K562 (cell line): ENCODE results near the gene CDK5R1. TPM values are rescaled to one million over a fixed set of nuclear protein-coding genes. Genes with fewer than 3 reads are reported as not detected.

ENCODE experiments used
- ATAC-seq: fragments of 200-7000 bp; cut with Tn5 transposase; 3 replicates; pipeline ENCODE4 v1.9.1; 2020; ENCODE audit warnings: moderate library complexity
- BruUV-seq: library from RNA; stranded (reverse); fragments of 400-500 nt; replicated peaks from 2 replicates; lab custom pipeline; 2021; lab: Mats Ljungman, UMichigan
- CTCF ChIA-PET: fragments of 300-600 bp; formaldehyde crosslinking; extraction: SDS; loops from one replicate; lab custom pipeline; 2021; ENCODE audit warnings: low intra/inter-chr PET ratio; lab: Yijun Ruan, JAX
- POLR2A ChIA-PET: fragments of 300-600, 350-650 bp; sonication (Branson Sonifier 250); formaldehyde crosslinking; extraction: SDS; loops from one replicate; lab custom pipeline; 2021; ENCODE audit warnings: antibody characterized with exemption, inconsistent platforms; lab: Yijun Ruan, JAX
- DNase-seq, 4 experiments: peaks; one replicate each; pipeline versions ENCODE4 v3.0.0 to v3.0.0-alpha.2; 2011 to 2018; ENCODE audit warnings: low spot score in 3 of 4, mixed read lengths in 3 of 4; ENCODE audit errors: extremely low read depth in 1 of 4
- FAIRE-seq: peaks from 2 replicates; lab custom pipeline; 2011; peaks lifted over from hg19 to GRCh38; lab: Jason Lieb, UNC
- H2AFZ ChIP-seq: 2 replicates; pipeline ENCODE4 v1.6.0; 2011; ENCODE audit warnings: low read depth, low read length, control low read depth, inconsistent platforms
- H3K27ac ChIP-seq: fragments of 200-600 bp; 3 replicates; pipeline ENCODE4 v1.8.0; 2011; ENCODE audit warnings: low read depth, mild to moderate bottlenecking, control low read depth, inconsistent platforms, low read length, moderate library complexity, mixed read lengths; ENCODE audit errors: extremely low read depth
- H3K27me3 ChIP-seq, 2 experiments: fragments of 300-600 bp in 1 of 2; 2 replicates in 1 of 2; 3 replicates in 1 of 2; pipeline versions ENCODE4 v1.6.0 to v1.8.0; 2011; ENCODE audit warnings: inconsistent platforms in 2 of 2, low read length in 2 of 2, mild to moderate bottlenecking in 1 of 2, mixed read lengths in 1 of 2, moderate library complexity in 1 of 2; ENCODE audit not compliant: control insufficient read depth in 2 of 2, insufficient read depth in 2 of 2
- H3K36me3 ChIP-seq: fragments of 300-600 bp; 3 replicates; pipeline ENCODE4 v1.8.0; 2011; ENCODE audit warnings: mild to moderate bottlenecking, low read length, inconsistent platforms; ENCODE audit not compliant: control insufficient read depth, insufficient read depth
- H3K4me1 ChIP-seq, 2 experiments: fragments of 200-600 bp in 1 of 2; replicated peaks in 1 of 2; 2 replicates in 1 of 2; 3 replicates in 1 of 2; pipeline versions ENCODE4 v1.5.1 to v1.8.0; 2011; ENCODE audit warnings: inconsistent platforms in 2 of 2, low read length in 2 of 2, mild to moderate bottlenecking in 1 of 2, mixed read lengths in 1 of 2, moderate library complexity in 1 of 2; ENCODE audit not compliant: control insufficient read depth in 2 of 2, insufficient read depth in 2 of 2
- H3K4me2 ChIP-seq: 2 replicates; pipeline ENCODE4 v1.6.1; 2011; ENCODE audit warnings: low read length, control low read depth, inconsistent platforms, mixed read lengths; ENCODE audit not compliant: insufficient read depth
- H3K4me3 ChIP-seq: fragments of 200-600 bp; sonication (generic), shearing (Covaris generic); 2 replicates; pipeline ENCODE4 v1.5.1; 2016; ENCODE audit warnings: control low read depth, inconsistent platforms
- H3K79me2 ChIP-seq: fragments of 200-600 bp; 3 replicates; pipeline ENCODE4 v1.8.0; 2011; ENCODE audit warnings: low read length, inconsistent platforms; ENCODE audit not compliant: control insufficient read depth, insufficient read depth
- H3K9ac ChIP-seq, 2 experiments: 2 replicates each; pipeline versions ENCODE4 v1.6.0 to v1.6.1; 2011; ENCODE audit warnings: low read depth in 2 of 2, low read length in 2 of 2, control low read depth in 1 of 2, inconsistent platforms in 1 of 2, mild to moderate bottlenecking in 1 of 2, mixed read lengths in 1 of 2; ENCODE audit not compliant: insufficient read depth in 1 of 2
- H3K9me1 ChIP-seq: one replicate; pipeline ENCODE4 v1.6.0; 2011; ENCODE audit warnings: inconsistent platforms, mild to moderate bottlenecking, low read length, moderate library complexity; ENCODE audit not compliant: control insufficient read depth, insufficient read depth
- H3K9me3 ChIP-seq: replicated peaks from 2 replicates; pipeline ENCODE4 v1.5.1; 2011; ENCODE audit warnings: low read depth, low read length, inconsistent platforms; ENCODE audit not compliant: control insufficient read depth, insufficient read depth
- H4K20me1 ChIP-seq: replicated peaks from 2 replicates; pipeline ENCODE4 v1.6.1; 2011; ENCODE audit warnings: low read length, inconsistent platforms, mixed read lengths; ENCODE audit not compliant: control insufficient read depth, insufficient read depth
- ADNP ChIP-seq: fragments of 200-800 bp; sonication (Bioruptor generic); IDR thresholded peaks from 2 replicates; pipeline ENCODE4 v1.6.1; 2016; ENCODE audit warnings: missing genetic modification characterization, missing compliant biosample characterization
- ARID1B ChIP-seq: fragments of 450-650 bp; IDR thresholded peaks from 2 replicates; pipeline ENCODE4 v1.6.1; 2016; ENCODE audit warnings: antibody characterized with exemption, mild to moderate bottlenecking, inconsistent platforms
- ARNT ChIP-seq, 2 experiments: fragments of 450-650 bp; IDR thresholded peaks; 2 replicates each; pipeline ENCODE4 v1.6.1; 2016; ENCODE audit warnings: mild to moderate bottlenecking in 1 of 2
- FOXM1 ChIP-seq, 2 experiments: fragments of 450-650 bp in 1 of 2; sonication (generic) in 1 of 2; formaldehyde crosslinking in 1 of 2; IDR thresholded peaks; 2 replicates each; pipeline versions ENCODE4 v1.6.1 to v1.9.0; 2017 to 2022; ENCODE audit warnings: low read depth in 2 of 2, mild to moderate bottlenecking in 2 of 2, missing genetic modification reagents in 1 of 2, moderate library complexity in 1 of 2
- FOXO4 ChIP-seq: fragments of 450-650 bp; formaldehyde crosslinking; IDR thresholded peaks from 2 replicates; pipeline ENCODE4 v1.4.0; 2020; ENCODE audit warnings: mild to moderate bottlenecking, moderate library complexity
- KAT8 ChIP-seq: fragments of 450-650 bp; IDR thresholded peaks from 2 replicates; pipeline ENCODE4 v1.6.1; 2016; ENCODE audit warnings: low read depth, mild to moderate bottlenecking
- KHSRP ChIP-seq: fragments of 450-650 bp; IDR thresholded peaks from 2 replicates; pipeline ENCODE4 v1.6.1; 2017
- MAFG ChIP-seq: fragments of 450-650 bp; conservative IDR thresholded peaks from 2 replicates; pipeline ENCODE4 v1.6.1; 2016; ENCODE audit warnings: missing genetic modification characterization, missing compliant biosample characterization
- MYC ChIP-seq, 2 experiments: fragments of 250-450 bp in 1 of 2; sonication (Bioruptor Pico) in 1 of 2; IDR thresholded peaks; 2 replicates each; pipeline versions ENCODE4 v1.5.1 to v1.6.1; 2012 to 2021; ENCODE audit warnings: low read depth in 2 of 2, borderline replicate concordance in 1 of 2, improper control_type of control experiment in 1 of 2, low read length in 1 of 2, mild to moderate bottlenecking in 1 of 2, moderate library complexity in 1 of 2
- NR4A1 ChIP-seq, 2 experiments: fragments of 250-450 bp in 1 of 2; fragments of 450-650 bp in 1 of 2; sonication (Bioruptor Pico) in 1 of 2; IDR thresholded peaks; 2 replicates each; pipeline versions ENCODE4 v1.4.0 to v1.6.1; 2016 to 2020; ENCODE audit warnings: mild to moderate bottlenecking in 2 of 2, missing compliant biosample characterization in 1 of 2, missing genetic modification characterization in 1 of 2, moderate library complexity in 1 of 2
- PHF20 ChIP-seq: fragments of 450-650 bp; IDR thresholded peaks from 2 replicates; pipeline ENCODE4 v1.6.1; 2018; ENCODE audit not compliant: partially characterized antibody
- PRMT5 ChIP-seq: sonication (generic); formaldehyde crosslinking; IDR thresholded peaks from 2 replicates; pipeline ENCODE4 v1.5.0; 2020; ENCODE audit warnings: missing genetic modification reagents
- SAP30 ChIP-seq: fragments of 200-600 bp; sonication (generic); IDR thresholded peaks from 2 replicates; pipeline ENCODE4 v1.6.1; 2012; ENCODE audit warnings: borderline replicate concordance, low read depth, mild to moderate bottlenecking, moderate library complexity, low read length, control low read depth, inconsistent platforms; ENCODE audit not compliant: insufficient read depth, poor library complexity, severe bottlenecking
- TBP ChIP-seq: optimal IDR thresholded peaks from 2 replicates; pipeline ENCODE3; 2011; ENCODE audit warnings: low read depth, low read length, improper control_type of control experiment
- ZNF133 ChIP-seq: fragments of 250-450 bp; sonication (Bioruptor Pico); IDR thresholded peaks from 2 replicates; pipeline ENCODE4 v1.4.0; 2020; ENCODE audit warnings: mild to moderate bottlenecking
- ZNF146 ChIP-seq: IDR thresholded peaks from one replicate; pipeline ENCODE4 v1.6.1; 2018; ENCODE audit warnings: missing compliant biosample characterization; ENCODE audit not compliant: unreplicated experiment
- ZNF184 ChIP-seq: sonication (generic); formaldehyde crosslinking; IDR thresholded peaks from 2 replicates; pipeline ENCODE4 v1.5.0; 2020; ENCODE audit warnings: missing genetic modification reagents
- ZNF217 ChIP-seq: sonication (generic); formaldehyde crosslinking; IDR thresholded peaks from 2 replicates; pipeline ENCODE4 v1.8.0; 2022; ENCODE audit warnings: mild to moderate bottlenecking, missing genetic modification reagents
- ZNF589 ChIP-seq: fragments of 200-800 bp; sonication (Bioruptor generic); IDR thresholded peaks from 2 replicates; pipeline ENCODE4 v1.6.1; 2016; ENCODE audit warnings: low read depth, missing genetic modification characterization, missing compliant biosample characterization
- WGBS: fragments of 100-300 bp; shearing (Covaris generic); methylation state at CpG from one replicate; pipeline ENCODE4 v1.1.6; 2016; ENCODE audit warnings: low coverage, mixed read lengths; ENCODE audit not compliant: insufficient coverage; ENCODE audit errors: missing lambda C conversion rate; 5-methylcytosine and 5-hydroxymethylcytosine counted together
- in situ Hi-C: fragments of 300-500 bp; cut with MboI; formaldehyde crosslinking; loops from 4 replicates; pipeline ENCODE4 v1.15.0; 2018; ENCODE audit warnings: inconsistent platforms, mixed read lengths
- intact Hi-C: fragments of 100-400 bp; cut with micrococcal nuclease; formaldehyde crosslinking; loops from 2 replicates; pipeline ENCODE4 v1.14.2; 2022
- polyA plus RNA-seq, 8 experiments: library from polyadenylated mRNA; depleted of rRNA in 4 of 8; stranded (reverse) in 5 of 8; unstranded in 3 of 8; fragments of >200 nt; fragmentation: Nextera tagmentation in 2 of 8; fragmentation: Illumina TruSeq in 1 of 8; extraction: Ambion mirVana in 2 of 8; extraction: Trizol in 1 of 8; gene quantifications; 2 replicates each; pipeline versions ENCODE4 v1.2.1 to v1.2.3, GENCODE V29; 2011 to 2014; ENCODE audit warnings: inconsistent platforms in 1 of 8, missing spikeins in 1 of 8
- total RNA-seq, 7 experiments: library from RNA; depleted of rRNA in 6 of 7; stranded (reverse); fragments of >200 nt in 6 of 7; fragmentation: Illumina TruSeq in 2 of 7; extraction: Trizol in 2 of 7; gene quantifications; 2 replicates each; pipeline versions ENCODE4 v1.2.1 to v1.2.3, GENCODE V29; 2011 to 2021; ENCODE audit warnings: low replicate concordance in 1 of 7
- TF ChIP-seq, protein P1 (sequence below): fragments of 250-450 bp; sonication (Bioruptor Pico); IDR thresholded peaks from 2 replicates; pipeline ENCODE4 v1.5.0; 2021; ENCODE audit warnings: mild to moderate bottlenecking, borderline replicate concordance

Gene CDK5R1
- total and polyA plus RNA-seq, 9 of the 15 experiments (the other 6 are each of a cell fraction or from before 2014, with no cell fraction given) = 0.10 to 4.8 (median 2.3) TPM

DNA sequence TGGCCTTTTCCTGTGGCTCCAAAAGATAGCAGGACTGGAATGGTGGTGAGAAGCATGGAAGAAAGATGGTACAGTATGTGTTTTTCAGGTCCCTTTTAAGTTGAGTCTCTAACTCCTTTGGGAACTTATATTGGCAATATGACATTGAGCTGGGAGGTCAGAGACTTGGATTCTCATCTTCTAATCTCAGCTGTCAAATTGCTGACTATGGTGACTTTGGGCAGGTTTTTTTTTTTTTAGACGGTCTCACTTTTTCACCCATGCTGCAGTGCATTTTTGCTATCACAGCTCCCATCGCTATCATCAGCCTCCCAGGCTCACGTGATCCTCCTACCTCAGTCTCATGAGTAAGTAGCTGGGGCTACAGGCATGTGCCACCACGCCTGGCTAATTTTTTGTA is 15.1 kb upstream of the CDK5R1 start (continued):
- TF ChIP-seq MAFG (0 out of 2 replicates have a peak, but pooled peaks have one; percentile 36), SAP30 (no peak), ARID1B (no peak), KHSRP (no peak), ARNT (IDR thresholded peaks at IDR 0.05) (no peak), ZNF217 (no peak), ZNF589 (no peak)

- ATAC-seq = no peak
- intact Hi-C loops = no loop called here
- no peak for FAIRE-seq
- Histone ChIP-seq H3K4me3 (no peak overlapping the region), H3K9ac (no peak overlapping the region), H3K79me2 (peaks cover 8% of the 10 kb centered on the region; the same call in 2 of the 3 replicates), H3K36me3 (peaks cover 98% of the 10 kb centered on the region), H4K20me1 (no peaks in the 10 kb centered on the region), H3K27ac (no peak overlapping the region), H3K27me3 (no peaks in the 10 kb centered on the region), H3K9me1 (no peaks in the 10 kb centered on the region), H3K4me2 (no peak overlapping the region), H2AFZ (no peak overlapping the region), H3K9me3 (no peaks in the 10 kb centered on the region), H3K4me1 (no peaks in the 10 kb centered on the region)
- no peak for DNase-seq
- in situ Hi-C loops = no loop called here
- no TSS peak for BruUV-seq
- WGBS = 81% methylated on average over 3 of the region's 3 CpGs
- ChIA-PET CTCF (no interaction called here), POLR2A (interaction anchor here (1.1 to 2.2 kb wide), 3 partner anchors 11 to 59 kb away, joined by 3 to 9 read pairs (median 3); partner anchors contain the start of gene CDK5R1)
- no peak for TF ChIP-seq FOXO4 (CRISPR knock-in tag)
- TF ChIP-seq ZNF133 (CRISPR knock-in tag) = no peak
- no peak for TF ChIP-seq FOXM1 (IDR thresholded peaks at IDR 0.05; ENCODE audit: low read depth)
- TF ChIP-seq FOXM1 (CRISPR knock-in tag; IDR thresholded peaks at IDR 0.05; ENCODE audit: low read depth) = no peak
- TF ChIP-seq NR4A1 (CRISPR knock-in tag; IDR thresholded peaks at IDR 0.05) = no peak
- no peak for TF ChIP-seq NR4A1 (tag; IDR thresholded peaks at IDR 0.05)
- no peak for TF ChIP-seq MYC (IDR thresholded peaks at IDR 0.05; ENCODE audit: low read depth, low read length)
- TF ChIP-seq MYC (CRISPR knock-in tag; IDR thresholded peaks at IDR 0.05; ENCODE audit: borderline replicate concordance, low read depth) = no peak
- TF ChIP-seq PHF20 = no peak
- TF ChIP-seq ZNF146 (CRISPR knock-in tag) = no peak
- no peak for TF ChIP-seq TBP
- TF ChIP-seq ZNF184 (CRISPR knock-in tag) = no peak
- TF ChIP-seq ADNP = no peak
- TF ChIP-seq KAT8 = no peak
- no peak for TF ChIP-seq PRMT5 (CRISPR knock-in tag)
- TF ChIP-seq, protein P1, sequence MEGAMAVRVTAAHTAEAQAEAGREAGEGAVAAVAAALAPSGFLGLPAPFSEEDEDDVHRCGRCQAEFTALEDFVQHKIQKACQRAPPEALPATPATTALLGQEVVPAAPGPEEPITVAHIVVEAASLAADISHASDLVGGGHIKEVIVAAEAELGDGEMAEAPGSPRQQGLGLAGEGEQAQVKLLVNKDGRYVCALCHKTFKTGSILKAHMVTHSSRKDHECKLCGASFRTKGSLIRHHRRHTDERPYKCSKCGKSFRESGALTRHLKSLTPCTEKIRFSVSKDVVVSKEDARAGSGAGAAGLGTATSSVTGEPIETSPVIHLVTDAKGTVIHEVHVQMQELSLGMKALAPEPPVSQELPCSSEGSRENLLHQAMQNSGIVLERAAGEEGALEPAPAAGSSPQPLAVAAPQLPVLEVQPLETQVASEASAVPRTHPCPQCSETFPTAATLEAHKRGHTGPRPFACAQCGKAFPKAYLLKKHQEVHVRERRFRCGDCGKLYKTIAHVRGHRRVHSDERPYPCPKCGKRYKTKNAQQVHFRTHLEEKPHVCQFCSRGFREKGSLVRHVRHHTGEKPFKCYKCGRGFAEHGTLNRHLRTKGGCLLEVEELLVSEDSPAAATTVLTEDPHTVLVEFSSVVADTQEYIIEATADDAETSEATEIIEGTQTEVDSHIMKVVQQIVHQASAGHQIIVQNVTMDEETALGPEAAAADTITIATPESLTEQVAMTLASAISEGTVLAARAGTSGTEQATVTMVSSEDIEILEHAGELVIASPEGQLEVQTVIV = no peak
Observed at GRCh38 chr17:32475258-32475657, 11.5 kb upstream of the CDK5R1 start.
